Measurements from ENCODE around the gene FOXD2. TPM values are rescaled to one million over a fixed set of nuclear protein-coding genes. Genes with fewer than 3 reads are reported as not detected.
A peak's percentile ranks its signal among the peaks of the same experiment; 100 is the strongest.

FOXD2 gene
- polyA plus RNA-seq, 6 donors from 2014 or later: 0.05 to 0.37 (median 0.07) TPM; not detected in 1

GRCh38 chr1:47423872-47424271 is 14.0 kb upstream of the FOXD2 start:
- Mint-ChIP-seq H3K27me3 (peaks cover 31 to 59% (median 53%) of the 10 kb centered on the region in 3 donors), H3K36me3 (no peaks in the 10 kb centered on the region), H3K27ac (no peak overlapping the region), H3K4me3 (no peak overlapping the region), H3K4me1 (no peaks in the 10 kb centered on the region), H3K9me3 (no peaks in the 10 kb centered on the region)
- DNase-seq (no peak), ATAC-seq (ENCODE audit: low read depth in 2 of 2) (no peak)

GRCh38 chr1:47424336-47424982 is 13.4 kb upstream of the FOXD2 start:
- ATAC-seq (ENCODE audit: low read depth in 2 of 2) (no peak), DNase-seq (no peak)
- H3K4me3 Mint-ChIP-seq: no peak overlapping the region
- peaks cover 32 to 59% (median 53%) of the 10 kb centered on the region in 3 donors for H3K27me3 Mint-ChIP-seq
- no peak overlapping the region for H3K27ac Mint-ChIP-seq
- no peaks in the 10 kb centered on the region for H3K9me3 Mint-ChIP-seq
- no peaks in the 10 kb centered on the region for H3K36me3 Mint-ChIP-seq
- H3K4me1 Mint-ChIP-seq: no peaks in the 10 kb centered on the region

- peak overlapping the region in 2 of 8 donors; percentile 9 to 12 for H3K4me3 Mint-ChIP-seq
- H3K27ac Mint-ChIP-seq: peak overlapping the region in 1 of 6 donors; percentile 30
- H3K27me3 Mint-ChIP-seq: peaks cover 64 to 80% (median 71%) of the 10 kb centered on the region in 3 donors
Measured at GRCh38 chr1:47431534-47431933, 6.3 kb upstream of the FOXD2 start.

GRCh38 chr1:47432071-47433036 is 5.5 kb upstream of the FOXD2 start:
- Mint-ChIP-seq H3K36me3 (no peaks in the 10 kb centered on the region), H3K9me3 (peaks cover 0 to 3% (median 0%) of the 10 kb centered on the region in 7 donors), H3K27me3 (peaks cover 57 to 71% (median 67%) of the 10 kb centered on the region in 3 donors), H3K4me1 (peaks cover 38 to 56% (median 43%) of the 10 kb centered on the region in 3 donors), H3K27ac (peak overlapping the region in 3 of 6 donors; percentile 30 to 85 (median 40)), H3K4me3 (peak overlapping the region; percentile 28 to 93 (median 81))
- ATAC-seq (ENCODE audit: low read depth in 2 of 2): no peak
- no peak for DNase-seq

More at GRCh38 chr1:47431534-47431933, 6.3 kb upstream of the FOXD2 start:
- DNase-seq: no peak
- no peak for ATAC-seq (ENCODE audit: low read depth in 2 of 2)
- H3K36me3 Mint-ChIP-seq: no peaks in the 10 kb centered on the region
- peaks cover 36 to 52% (median 40%) of the 10 kb centered on the region in 3 donors for H3K4me1 Mint-ChIP-seq
- peaks cover 0 to 3% (median 0%) of the 10 kb centered on the region in 7 donors for H3K9me3 Mint-ChIP-seq

- peak overlapping the region; percentile 15 to 93 (median 82) for H3K4me3 Mint-ChIP-seq
- no peaks in the 10 kb centered on the region for H3K36me3 Mint-ChIP-seq
- ATAC-seq (ENCODE audit: low read depth in 2 of 2) (no peak), DNase-seq (no peak)
- peaks cover 0 to 3% (median 0%) of the 10 kb centered on the region in 7 donors for H3K9me3 Mint-ChIP-seq
- H3K27ac Mint-ChIP-seq: peak overlapping the region in 3 of 6 donors; percentile 40 to 80 (median 76)
- peaks cover 38 to 56% (median 43%) of the 10 kb centered on the region in 3 donors for H3K4me1 Mint-ChIP-seq
- peaks cover 52 to 68% (median 62%) of the 10 kb centered on the region in 3 donors for H3K27me3 Mint-ChIP-seq
Measured at GRCh38 chr1:47433037-47433421, 4.8 kb upstream of the FOXD2 start.

GRCh38 chr1:47433477-47434050 is 4.3 kb upstream of the FOXD2 start:
- no peak for ATAC-seq (ENCODE audit: low read depth in 2 of 2)
- Mint-ChIP-seq H3K36me3 (no peaks in the 10 kb centered on the region), H3K9me3 (peaks cover 0 to 3% (median 0%) of the 10 kb centered on the region in 7 donors), H3K4me1 (peaks cover 38 to 56% (median 43%) of the 10 kb centered on the region in 3 donors), H3K27ac (peak overlapping the region in 4 of 6 donors; percentile 76 to 92 (median 82)), H3K27me3 (peaks cover 48 to 62% (median 58%) of the 10 kb centered on the region in 3 donors), H3K4me3 (peak overlapping the region; percentile 42 to 93 (median 80))
- no peak for DNase-seq

- no peaks in the 10 kb centered on the region for H3K36me3 Mint-ChIP-seq
- H3K27ac Mint-ChIP-seq: peak overlapping the region in 4 of 6 donors; percentile 67 to 92 (median 82)
- ATAC-seq (ENCODE audit: low read depth in 2 of 2): no peak
- peaks cover 42 to 56% (median 55%) of the 10 kb centered on the region in 3 donors for H3K27me3 Mint-ChIP-seq
- peak overlapping the region; percentile 42 to 93 (median 79) for H3K4me3 Mint-ChIP-seq
- H3K4me1 Mint-ChIP-seq: peaks cover 38 to 56% (median 43%) of the 10 kb centered on the region in 3 donors
- DNase-seq: no peak
- peaks cover 0 to 3% (median 0%) of the 10 kb centered on the region in 7 donors for H3K9me3 Mint-ChIP-seq
Measured at GRCh38 chr1:47434051-47434842, 3.6 kb upstream of the FOXD2 start.

GRCh38 chr1:47435506-47436303 is 2.1 kb upstream of the FOXD2 start:
- DNase-seq: no peak
- peaks cover 0 to 3% (median 0%) of the 10 kb centered on the region in 7 donors for H3K9me3 Mint-ChIP-seq
- peaks cover 38 to 61% (median 43%) of the 10 kb centered on the region in 3 donors for H3K4me1 Mint-ChIP-seq

GRCh38 chr1:47436304-47436978 is 1.4 kb upstream of the FOXD2 start:
- no peaks in the 10 kb centered on the region for H3K36me3 Mint-ChIP-seq
- peaks cover 0 to 3% (median 0%) of the 10 kb centered on the region in 7 donors for H3K9me3 Mint-ChIP-seq
- H3K4me3 Mint-ChIP-seq: peak overlapping the region; percentile 87 to 95 (median 90)
- DNase-seq: peak; percentile 62
- peak overlapping the region; percentile 14 to 54 (median 38) for H3K27ac Mint-ChIP-seq
- peak; percentile 23 to 29 for ATAC-seq (ENCODE audit: low read depth in 2 of 2)
- peaks cover 31 to 43% (median 43%) of the 10 kb centered on the region in 3 donors for H3K27me3 Mint-ChIP-seq
- peaks cover 33 to 55% (median 38%) of the 10 kb centered on the region in 3 donors for H3K4me1 Mint-ChIP-seq

More at GRCh38 chr1:47435506-47436303, 2.1 kb upstream of the FOXD2 start:
- H3K27ac Mint-ChIP-seq: peak overlapping the region in 1 of 6 donors; percentile 43
- no peak for ATAC-seq (ENCODE audit: low read depth in 2 of 2)
- no peaks in the 10 kb centered on the region for H3K36me3 Mint-ChIP-seq
- peaks cover 39 to 51% (median 50%) of the 10 kb centered on the region in 3 donors for H3K27me3 Mint-ChIP-seq
- peak overlapping the region; percentile 87 to 95 (median 90) for H3K4me3 Mint-ChIP-seq

DNA sequence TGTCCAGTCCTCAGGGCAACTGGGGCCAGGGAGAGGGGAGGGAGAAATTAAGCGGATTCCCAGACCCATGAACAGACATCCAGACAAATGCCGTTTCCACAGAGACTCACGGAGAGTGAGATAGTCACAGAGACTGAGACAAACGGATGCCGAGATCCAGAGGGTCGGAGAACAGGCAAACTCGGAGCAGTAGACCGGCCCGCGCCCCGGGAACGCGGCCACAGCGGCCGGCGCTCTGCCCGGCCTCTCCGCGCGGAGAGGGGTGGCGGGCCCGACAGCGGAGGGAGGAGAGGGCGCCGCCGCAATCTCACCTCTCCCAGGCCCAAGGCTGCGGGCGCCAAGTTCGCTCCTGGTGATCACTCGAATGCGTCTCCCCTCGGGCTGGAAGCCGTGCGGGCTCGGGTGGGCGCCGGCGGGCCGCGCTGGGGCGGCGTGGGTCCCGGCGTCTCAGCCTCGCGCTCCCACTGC is 831 bp upstream of the FOXD2 start:
- Mint-ChIP-seq H3K4me3 (peak overlapping the region; percentile 87 to 95 (median 90)), H3K27me3 (peaks cover 26 to 38% (median 37%) of the 10 kb centered on the region in 3 donors), H3K36me3 (no peaks in the 10 kb centered on the region), H3K9me3 (peaks cover 0 to 3% (median 0%) of the 10 kb centered on the region in 7 donors), H3K4me1 (peaks cover 31 to 50% (median 35%) of the 10 kb centered on the region in 3 donors), H3K27ac (peak overlapping the region; percentile 33 to 54 (median 44))
- DNase-seq (no peak), ATAC-seq (ENCODE audit: low read depth in 2 of 2) (peak; percentile 7)
